ENCODE measurements around the gene FEN1.

GRCh38 chr11:61771195-61771894, 21.4 kb upstream of the FEN1 start:
- no peak for TF ChIP-seq POLR2A (IDR thresholded peaks at IDR 0.05)
- TF ChIP-seq, protein P1, sequence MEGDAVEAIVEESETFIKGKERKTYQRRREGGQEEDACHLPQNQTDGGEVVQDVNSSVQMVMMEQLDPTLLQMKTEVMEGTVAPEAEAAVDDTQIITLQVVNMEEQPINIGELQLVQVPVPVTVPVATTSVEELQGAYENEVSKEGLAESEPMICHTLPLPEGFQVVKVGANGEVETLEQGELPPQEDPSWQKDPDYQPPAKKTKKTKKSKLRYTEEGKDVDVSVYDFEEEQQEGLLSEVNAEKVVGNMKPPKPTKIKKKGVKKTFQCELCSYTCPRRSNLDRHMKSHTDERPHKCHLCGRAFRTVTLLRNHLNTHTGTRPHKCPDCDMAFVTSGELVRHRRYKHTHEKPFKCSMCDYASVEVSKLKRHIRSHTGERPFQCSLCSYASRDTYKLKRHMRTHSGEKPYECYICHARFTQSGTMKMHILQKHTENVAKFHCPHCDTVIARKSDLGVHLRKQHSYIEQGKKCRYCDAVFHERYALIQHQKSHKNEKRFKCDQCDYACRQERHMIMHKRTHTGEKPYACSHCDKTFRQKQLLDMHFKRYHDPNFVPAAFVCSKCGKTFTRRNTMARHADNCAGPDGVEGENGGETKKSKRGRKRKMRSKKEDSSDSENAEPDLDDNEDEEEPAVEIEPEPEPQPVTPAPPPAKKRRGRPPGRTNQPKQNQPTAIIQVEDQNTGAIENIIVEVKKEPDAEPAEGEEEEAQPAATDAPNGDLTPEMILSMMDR (IDR thresholded peaks at IDR 0.05): no peak
